ENCODE data around the gene EEFSEC.

Gene EEFSEC

DNA sequence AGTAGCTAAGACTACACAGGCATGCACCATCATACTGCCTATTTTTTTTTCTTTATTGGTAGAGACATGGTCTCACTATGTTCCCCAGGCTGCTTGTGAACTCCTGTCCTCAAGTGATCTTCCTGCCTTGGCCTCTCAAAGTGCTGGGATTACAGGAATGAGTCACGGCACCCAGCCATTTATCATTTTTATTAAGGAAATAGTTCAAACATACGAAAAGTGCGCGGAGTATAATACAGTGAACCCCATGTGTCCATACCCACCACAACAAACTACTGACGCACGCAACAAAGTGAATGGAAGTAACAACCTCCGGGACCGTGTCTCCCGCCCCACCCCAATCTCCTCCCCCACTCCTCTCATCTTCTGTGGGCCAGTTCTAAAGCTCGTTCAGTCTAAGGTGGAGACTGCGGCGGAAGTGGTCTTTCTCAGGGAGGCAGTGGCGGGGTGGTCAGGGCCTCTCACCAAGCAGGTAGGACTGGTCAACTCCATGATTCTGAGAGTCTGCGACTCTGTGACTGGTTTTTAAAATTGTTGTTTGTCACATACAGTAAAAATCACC, 271.3 kb downstream of the EEFSEC start:
- ChIA-PET POLR2A (ENCODE audit: low non-redundant PET) (interaction anchor here (0.6 kb wide), 1 partner anchor 177 kb away, joined by 4 read pairs; no protein-coding TSS in a partner anchor), CTCF (interaction anchor here (0.7 kb wide), 1 partner anchor 160 kb away, joined by 3 read pairs; no protein-coding TSS in a partner anchor)
- TF ChIP-seq, protein P1, sequence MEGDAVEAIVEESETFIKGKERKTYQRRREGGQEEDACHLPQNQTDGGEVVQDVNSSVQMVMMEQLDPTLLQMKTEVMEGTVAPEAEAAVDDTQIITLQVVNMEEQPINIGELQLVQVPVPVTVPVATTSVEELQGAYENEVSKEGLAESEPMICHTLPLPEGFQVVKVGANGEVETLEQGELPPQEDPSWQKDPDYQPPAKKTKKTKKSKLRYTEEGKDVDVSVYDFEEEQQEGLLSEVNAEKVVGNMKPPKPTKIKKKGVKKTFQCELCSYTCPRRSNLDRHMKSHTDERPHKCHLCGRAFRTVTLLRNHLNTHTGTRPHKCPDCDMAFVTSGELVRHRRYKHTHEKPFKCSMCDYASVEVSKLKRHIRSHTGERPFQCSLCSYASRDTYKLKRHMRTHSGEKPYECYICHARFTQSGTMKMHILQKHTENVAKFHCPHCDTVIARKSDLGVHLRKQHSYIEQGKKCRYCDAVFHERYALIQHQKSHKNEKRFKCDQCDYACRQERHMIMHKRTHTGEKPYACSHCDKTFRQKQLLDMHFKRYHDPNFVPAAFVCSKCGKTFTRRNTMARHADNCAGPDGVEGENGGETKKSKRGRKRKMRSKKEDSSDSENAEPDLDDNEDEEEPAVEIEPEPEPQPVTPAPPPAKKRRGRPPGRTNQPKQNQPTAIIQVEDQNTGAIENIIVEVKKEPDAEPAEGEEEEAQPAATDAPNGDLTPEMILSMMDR (conservative IDR thresholded peaks at IDR 0.05; ENCODE audit: low read depth) = no peak
- DNase-seq (ENCODE audit: low spot score) = no peak
- no peak overlapping the region for H3K27ac ChIP-seq

DNA sequence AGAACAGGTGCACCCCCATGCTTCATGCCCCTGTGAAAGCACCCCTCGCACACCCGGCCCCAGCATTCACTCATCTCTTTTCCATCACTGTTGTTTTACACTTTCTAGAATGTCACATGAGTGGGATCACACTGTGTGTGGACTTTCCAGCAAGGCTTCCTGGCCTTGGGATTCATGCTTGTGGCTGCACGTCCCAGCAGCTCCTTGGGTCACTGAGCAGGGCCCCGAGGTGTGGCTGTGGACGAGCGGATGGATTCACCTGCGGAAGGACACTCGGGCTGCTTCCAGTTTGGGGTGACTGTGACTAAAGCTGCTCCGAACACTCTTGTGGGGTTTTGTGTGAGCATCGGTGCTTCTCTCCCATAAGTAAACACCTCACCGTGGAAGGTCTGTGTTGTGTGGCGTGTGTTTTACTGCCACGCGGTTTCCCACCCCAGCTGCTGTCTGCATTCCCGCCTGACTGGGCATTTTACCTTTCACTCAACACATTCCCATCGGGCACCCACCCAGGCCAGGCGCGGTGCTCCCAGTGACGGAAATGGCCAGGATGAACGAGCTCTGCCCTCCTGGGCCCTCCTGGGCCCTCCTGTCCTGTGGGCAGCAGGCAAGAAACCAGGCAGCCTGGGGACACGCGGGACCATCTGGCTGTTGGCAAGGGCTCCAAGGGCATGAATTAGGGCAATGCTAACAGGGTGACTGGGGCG, 272.0 kb downstream of the EEFSEC start:
- ChIA-PET POLR2A (ENCODE audit: low non-redundant PET) (interaction anchor here (0.6 kb wide), 1 partner anchor 178 kb away, joined by 4 read pairs; no protein-coding TSS in a partner anchor), CTCF (interaction anchor here (0.5 to 2.5 kb wide), 15 partner anchors 13 to 573 kb away, joined by 3 to 15 read pairs (median 4); no protein-coding TSS in a partner anchor)
- DNase-seq (ENCODE audit: low spot score) = no peak
- TF ChIP-seq, protein P1 (conservative IDR thresholded peaks at IDR 0.05; ENCODE audit: low read depth) = no peak
- no peak overlapping the region for H3K27ac ChIP-seq

GRCh38 chr3:128425846-128426127, 272.5 kb downstream of the EEFSEC start:
- ChIA-PET POLR2A (ENCODE audit: low non-redundant PET) (no interaction called here), CTCF (interaction anchor here (0.5 to 2.5 kb wide), 14 partner anchors 13 to 573 kb away, joined by 3 to 15 read pairs (median 4); no protein-coding TSS in a partner anchor)
- TF ChIP-seq, protein P1 (conservative IDR thresholded peaks at IDR 0.05; ENCODE audit: low read depth) = no peak
- no peak overlapping the region for H3K27ac ChIP-seq
- DNase-seq (ENCODE audit: low spot score) = no peak

- ChIA-PET POLR2A (ENCODE audit: low non-redundant PET) (no interaction called here), CTCF (interaction anchor here (0.5 to 2.5 kb wide), 17 partner anchors 12 to 572 kb away, joined by 3 to 15 read pairs (median 4); no protein-coding TSS in a partner anchor)
- DNase-seq (ENCODE audit: low spot score) = peak; percentile 78
- no peak overlapping the region for H3K27ac ChIP-seq
- TF ChIP-seq, protein P1 (conservative IDR thresholded peaks at IDR 0.05; ENCODE audit: low read depth) = peak; percentile 98
These were observed 273.0 kb downstream of the EEFSEC start for GRCh38 chr3:128426128-128426921.

DNA sequence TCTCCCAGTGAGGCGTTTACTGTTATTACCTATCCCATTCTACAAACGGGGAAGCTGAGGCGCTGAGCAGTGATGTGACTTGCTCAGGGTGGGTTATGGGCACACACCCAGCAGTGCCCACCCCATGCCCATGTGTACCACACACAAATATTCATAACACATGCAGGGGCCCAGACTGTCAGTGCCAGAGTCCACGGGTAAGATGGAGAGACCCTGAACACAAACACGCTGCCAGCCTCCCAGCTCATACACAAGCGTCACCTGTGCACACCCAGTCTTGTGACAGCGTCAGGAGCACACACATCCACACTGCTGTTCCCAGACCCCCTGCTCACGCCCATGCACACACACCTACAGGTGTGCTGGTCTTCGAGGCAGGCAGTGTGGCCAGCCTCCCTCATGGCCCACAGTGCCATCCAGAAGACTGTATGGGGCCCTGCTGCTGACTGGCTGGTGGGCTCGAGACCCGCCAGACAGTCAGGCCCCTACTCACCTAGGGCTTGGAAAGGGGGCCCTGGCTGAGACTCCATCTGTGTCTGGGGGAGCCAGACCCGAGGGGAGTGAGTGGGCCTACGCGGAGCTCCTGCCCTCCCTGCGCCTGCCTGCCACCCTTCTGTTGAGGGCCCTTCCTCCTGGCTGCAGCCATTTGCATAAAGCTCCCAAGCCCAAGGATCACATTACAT, 274.0 kb downstream of the EEFSEC start:
- CTCF ChIA-PET = interaction anchor here (0.6 to 2.5 kb wide), 5 partner anchors 72 to 341 kb away, joined by 3 to 15 read pairs (median 3); no protein-coding TSS in a partner anchor
- TF ChIP-seq, protein P1 (conservative IDR thresholded peaks at IDR 0.05; ENCODE audit: low read depth) = no peak
- H3K27ac ChIP-seq = no peak overlapping the region
- no peak for DNase-seq (ENCODE audit: low spot score)
- POLR2A ChIA-PET (ENCODE audit: low non-redundant PET) = no interaction called here

All from RWPE1 (cell line).